ENCODE data around the gene CYP4F22.

The CYP4F22 gene

DNA sequence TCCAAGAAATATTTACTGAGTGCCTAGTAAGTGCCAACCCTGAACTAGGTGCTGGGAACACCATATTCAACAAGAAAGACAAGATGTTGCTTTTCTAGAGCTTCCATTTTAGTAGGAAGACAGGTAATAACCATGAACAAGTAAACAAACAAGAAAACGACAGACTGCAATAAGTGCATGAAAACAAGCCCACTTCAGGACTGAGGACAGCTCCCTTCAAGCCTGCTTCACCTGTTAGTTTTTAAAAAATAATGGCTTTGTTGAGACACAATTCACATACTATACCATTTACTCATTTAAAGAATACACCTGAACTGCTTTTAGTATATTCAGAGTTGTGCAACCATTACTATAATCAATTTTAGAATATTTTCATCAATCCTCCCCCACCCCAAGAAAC lies 30.4 kb downstream of the CYP4F22 start:
- no peak for DNase-seq

DNA sequence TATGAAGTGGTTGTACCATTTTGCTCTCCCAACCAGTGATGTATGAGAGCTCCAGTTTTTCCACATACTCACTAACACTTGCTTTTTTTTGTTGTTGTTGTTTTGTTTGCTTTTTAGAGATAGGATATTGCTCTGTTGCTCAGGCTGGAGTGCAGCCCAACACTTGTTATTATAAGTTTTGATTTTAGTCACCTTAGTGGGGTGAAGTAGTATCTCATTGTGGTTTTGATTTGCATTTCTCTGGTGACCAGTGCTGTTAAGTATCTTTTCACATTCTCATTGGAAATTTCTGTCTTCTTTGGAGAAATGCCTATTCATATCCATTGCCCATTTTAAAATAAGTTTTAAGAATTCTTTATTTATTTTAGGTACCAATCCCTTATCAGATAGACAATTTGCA lies 31.3 kb downstream of the CYP4F22 start:
- DNase-seq: no peak

DNA sequence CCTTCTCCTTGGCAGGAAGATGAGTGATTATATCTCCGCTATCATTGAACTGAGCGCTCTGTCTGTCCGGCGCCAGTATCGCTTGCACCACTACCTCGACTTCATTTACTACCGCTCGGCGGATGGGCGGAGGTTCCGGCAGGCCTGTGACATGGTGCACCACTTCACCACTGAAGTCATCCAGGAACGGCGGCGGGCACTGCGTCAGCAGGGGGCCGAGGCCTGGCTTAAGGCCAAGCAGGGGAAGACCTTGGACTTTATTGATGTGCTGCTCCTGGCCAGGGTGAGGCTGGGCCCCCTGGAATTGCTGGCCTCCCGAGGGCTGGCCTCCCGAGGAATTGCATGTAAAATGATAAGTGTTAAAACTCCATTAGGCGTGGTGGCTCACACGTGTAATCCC lies 32.1 kb downstream of the CYP4F22 start:
- DNase-seq: no peak

DNA sequence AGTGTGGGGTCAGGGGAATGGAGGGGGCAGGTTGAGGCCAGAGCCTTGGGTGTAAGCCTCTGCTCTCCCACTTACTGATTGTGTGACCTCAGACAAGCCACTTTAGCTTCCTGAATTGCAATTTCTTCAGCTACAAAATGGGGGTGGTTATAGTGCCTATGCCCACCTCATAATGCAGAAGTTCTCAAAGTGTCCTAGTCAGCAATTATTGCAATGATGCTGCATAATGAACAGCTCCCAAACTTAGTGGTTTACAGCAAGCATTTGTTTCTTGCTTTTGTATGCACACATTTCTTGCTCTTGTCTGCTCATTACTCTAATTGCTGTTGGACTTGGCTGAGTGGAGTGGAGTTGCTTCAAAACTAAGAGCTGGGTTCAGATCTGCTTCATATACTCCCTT lies 36.0 kb downstream of the CYP4F22 start:
- DNase-seq: no peak

DNA sequence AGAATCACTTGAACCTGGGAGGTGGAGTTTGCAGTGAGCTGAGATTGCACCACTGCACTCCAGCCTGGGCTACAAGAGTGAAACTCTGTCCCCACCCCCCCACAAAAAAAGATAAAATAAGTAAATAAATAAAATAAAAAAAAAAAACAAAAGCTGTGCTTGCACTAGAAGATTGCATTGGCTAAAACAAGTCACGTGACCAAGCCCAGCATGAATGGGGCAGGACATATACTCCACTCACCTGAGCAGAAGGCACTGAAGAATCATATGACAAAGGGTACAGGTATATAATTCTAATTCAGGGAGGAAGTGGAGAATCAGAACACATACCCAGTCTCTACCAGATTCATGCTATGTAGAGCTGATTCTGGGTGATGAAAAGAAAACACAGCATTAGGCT lies 36.6 kb downstream of the CYP4F22 start:
- no peak for DNase-seq

DNA sequence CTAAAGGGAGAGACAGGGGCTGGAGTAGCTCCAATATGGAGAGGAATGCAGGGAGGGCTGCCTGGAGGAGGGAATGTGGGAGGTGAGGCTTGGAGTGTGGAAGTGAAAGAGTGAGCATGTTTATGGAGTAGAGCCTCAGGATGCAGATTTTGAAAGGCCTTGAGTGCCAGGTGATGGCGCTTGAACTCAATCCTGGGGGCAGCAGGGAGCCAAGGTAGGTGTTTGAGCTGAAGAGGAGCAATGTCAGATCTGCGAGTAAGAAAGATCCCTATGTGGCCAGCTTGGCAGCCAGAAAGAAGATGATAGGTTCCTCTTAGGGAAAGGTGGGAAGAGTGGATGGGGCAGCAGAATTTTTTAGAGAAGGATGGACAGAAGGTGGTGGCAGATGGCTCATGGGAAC lies 40.3 kb downstream of the CYP4F22 start:
- no peak for DNase-seq

DNA sequence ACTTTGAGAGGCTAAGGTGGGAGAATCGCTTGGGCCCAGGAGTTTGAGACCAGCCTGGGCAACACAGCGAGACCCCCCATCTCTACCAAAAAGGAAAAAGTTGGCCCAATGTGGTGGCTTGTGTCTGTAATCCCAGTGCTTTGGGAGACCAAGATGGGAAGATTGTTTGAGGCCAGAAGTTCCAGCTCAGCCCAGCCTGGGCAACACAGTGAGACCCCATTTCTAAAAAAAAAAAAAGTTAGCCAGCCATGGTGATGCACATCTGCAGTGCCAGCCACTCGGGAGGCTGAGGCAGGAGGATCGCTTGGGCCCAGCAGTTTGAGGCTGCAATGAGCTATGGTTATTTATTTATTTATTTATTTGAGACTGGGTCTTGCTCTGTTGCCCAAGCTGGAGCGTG lies 41.3 kb downstream of the CYP4F22 start:
- no peak for DNase-seq

DNA sequence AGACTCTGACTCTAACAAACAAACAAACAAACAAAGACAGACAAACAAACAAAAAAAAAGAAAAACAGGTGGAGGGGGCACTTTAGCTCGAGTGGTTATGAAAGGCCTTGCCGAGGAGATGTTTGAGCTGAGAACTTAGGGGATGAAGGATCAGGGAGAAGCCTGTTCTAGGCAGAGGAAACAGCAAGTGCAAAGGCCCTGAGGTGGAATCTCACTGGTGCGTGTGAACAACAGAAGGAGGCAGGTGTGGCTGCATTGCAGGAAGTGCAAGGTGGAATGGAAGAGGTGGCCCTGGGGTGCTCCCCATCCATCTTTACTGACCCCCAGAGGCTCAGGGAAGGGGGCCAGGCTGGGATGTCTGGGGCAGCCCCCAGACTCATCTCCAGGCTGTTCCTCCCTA lies 41.9 kb downstream of the CYP4F22 start:
- DNase-seq: no peak

DNA sequence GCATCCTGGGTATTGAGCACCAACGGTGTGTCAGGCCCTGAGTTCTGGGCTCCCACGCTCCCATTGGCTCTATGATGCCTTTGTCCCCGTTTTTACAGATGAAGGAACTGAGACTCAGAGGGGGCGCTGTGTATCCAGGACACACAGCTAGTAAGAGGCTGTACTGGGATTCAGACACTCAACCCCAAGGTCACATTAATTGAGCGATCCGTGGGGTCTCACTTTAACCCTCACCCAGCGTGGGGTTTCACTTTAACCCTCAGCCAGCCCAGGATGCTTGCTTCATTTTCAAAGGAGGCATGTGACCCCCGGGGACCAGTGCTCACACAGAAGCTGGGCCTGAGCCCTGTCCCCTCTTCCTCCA lies 42.6 kb downstream of the CYP4F22 start:
- no peak for DNase-seq

DNA sequence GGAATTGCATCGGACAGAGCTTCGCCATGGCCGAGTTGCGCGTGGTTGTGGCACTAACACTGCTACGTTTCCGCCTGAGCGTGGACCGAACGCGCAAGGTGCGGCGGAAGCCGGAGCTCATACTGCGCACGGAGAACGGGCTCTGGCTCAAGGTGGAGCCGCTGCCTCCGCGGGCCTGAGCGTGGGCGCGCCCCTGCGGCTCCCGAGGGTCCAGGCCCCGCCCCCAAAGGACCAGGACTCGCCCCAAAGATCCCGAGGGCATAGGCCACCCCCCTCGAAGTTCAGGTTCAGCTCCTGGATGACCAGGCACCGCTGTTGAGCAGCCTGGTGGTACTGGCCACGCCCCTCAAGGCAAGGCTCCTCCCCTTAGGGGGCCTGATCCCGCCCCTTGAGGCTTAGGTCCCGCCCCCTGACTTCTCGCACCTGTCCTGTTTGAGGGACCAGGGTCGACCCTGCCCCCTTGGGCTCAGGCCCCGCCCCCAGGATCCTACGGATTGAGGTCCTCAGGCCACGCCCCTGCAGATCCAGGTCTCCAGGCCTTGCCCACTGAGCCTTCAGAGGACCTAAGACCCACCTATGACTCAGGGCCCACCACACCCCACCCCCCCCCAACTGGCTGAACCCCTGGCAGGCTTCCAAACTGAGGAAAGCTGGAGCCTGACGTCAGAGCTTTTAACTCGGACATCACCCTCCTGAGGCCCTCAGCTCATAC lies 43.1 kb downstream of the CYP4F22 start:
- no peak for DNase-seq

DNA sequence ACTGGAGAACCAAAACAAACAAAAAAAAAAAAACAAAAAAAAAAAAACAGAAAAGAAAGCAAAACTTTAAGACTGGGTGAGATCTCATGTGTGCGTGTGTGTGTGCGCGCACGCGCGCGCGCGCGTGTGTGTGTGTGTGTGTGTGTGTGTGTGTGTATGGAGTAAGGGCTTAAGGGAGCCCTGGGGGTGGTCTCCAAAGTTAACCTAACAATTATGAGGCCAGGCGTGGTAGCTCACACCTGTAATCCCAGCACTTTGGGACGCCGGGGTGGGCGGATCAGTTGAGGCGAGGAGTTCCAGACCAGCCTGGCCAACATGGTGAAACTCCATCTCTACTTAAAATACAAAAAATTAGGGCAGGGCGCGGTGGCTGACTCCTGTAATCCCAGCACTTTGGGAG lies 46.7 kb downstream of the CYP4F22 start:
- DNase-seq: no peak

DNA sequence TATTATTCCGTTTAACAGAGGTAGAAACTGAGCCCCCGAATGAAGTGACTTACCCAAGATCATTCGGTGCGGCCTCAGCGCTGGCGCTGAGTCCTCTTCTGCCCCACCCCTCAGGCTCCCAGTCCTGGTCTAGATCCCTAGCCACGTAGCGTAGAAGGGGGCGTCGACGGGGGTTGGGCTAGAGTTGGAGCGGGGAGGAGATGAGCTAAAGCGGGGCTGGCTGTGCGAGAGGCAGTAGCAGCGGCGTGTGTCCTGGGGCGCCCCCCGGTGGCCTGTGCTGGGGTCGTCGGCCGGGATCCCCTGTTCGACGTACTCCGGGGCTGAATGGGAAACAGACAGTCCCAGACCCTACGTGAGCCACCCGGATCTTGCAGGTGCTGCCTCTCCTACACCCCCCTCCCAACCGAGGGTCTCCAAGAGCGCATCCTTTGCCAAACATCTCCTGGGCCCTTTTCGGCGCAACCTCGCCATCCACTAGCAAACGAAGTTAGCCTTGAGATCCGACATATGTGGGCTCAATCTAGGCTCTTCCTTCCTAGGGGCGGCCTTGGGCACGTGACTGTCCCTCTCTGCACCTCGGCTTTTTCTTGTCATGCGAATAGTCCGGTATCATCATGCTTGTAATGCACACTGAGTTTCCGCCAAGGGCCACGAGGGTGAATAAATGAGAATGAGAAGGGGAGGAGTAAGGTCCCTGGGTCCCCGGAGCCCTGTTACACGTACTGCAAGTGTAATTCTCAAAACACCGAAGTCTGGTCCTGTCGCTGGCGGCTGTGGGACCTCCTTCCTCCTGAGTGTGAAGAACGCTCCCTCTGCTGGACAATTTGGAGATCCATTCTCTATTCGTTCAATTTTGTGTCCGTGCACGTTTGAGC lies 47.7 kb downstream of the CYP4F22 start:
- DNase-seq: peak; percentile 65

DNA sequence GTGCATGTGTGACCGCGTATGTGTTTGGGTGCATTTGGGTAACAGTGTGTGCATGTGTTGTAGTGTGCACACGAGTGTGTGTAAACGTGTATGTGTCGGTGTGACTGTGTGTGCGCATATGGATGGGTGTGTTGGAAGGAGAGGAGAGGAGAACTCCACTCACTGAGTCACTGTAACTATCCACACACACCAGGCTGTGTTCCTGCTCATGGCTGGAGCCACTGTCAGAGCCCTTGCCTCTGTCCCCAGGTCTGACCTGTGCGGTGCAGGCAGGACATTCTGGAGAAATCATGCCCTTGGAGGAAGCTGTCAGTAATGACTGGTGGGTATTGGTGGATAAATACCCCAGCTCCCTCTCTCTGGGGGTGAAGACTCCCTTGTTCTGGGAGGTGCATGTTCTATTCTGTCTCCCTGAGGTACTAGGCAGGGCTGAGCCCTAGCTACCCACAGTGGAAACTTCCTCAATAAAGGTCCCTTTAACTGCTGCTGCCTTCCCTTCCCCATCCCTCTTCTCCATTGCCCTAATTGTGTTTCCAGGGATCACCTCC lies 48.4 kb downstream of the CYP4F22 start:
- DNase-seq: no peak

DNA sequence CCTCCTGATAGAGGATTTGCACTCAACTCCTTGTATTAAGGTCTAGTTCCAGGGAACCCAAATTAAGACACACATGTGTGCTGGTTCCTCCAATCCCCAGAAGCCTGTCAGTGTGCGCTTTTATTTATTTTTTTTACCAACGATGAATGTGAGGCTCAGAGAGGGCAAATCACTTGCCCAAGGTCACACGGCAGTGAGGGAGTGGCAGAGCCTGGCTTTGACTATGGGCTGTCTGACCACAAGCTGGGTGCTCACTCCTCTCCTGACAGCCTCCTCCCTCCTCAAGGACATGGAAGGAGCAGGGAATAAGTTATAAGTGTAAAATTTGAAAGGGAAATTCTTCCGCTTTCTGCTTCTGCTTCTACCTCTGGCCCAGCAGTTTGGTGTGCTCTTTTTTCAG lies 48.9 kb downstream of the CYP4F22 start:
- no peak for DNase-seq

DNA sequence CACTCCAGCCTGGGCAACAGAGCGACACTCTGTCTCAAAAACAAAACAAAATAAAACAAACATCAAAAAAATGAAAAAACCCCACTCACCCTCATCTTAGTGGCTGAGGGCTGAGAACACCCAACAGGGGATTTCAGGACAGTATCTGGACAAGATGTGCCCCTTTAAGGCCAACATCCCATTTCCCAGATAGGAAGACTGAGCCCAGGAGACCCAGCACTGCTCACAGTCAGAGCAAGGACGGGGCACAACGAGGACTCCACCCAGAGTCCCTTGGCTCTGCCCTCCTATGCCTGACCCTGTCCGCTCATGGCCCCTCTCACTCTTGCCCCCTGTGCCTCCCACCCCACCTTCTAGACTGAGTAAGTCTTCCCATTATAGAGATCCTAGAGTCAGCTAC lies 53.8 kb downstream of the CYP4F22 start:
- no peak for DNase-seq

DNA sequence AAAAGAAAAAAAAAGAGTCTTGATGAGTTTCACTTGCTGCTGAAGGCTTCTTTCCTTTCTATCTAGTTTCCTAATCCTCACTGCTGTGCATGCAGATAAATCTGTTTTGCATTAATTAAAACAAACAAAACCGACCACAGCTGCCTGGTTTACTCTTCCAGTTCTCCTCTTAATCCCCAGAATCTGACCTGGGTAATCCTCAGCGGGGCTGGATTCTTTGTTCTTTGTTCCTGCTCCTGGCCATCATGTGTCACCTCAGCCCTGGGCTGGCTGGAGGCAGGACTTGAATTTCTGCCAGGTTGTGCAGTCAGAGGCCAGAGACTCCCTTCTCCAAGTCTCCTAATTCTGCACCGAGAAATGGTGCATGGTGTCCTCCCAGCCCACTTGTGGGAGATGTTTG lies 54.5 kb downstream of the CYP4F22 start:
- no peak for DNase-seq

DNA sequence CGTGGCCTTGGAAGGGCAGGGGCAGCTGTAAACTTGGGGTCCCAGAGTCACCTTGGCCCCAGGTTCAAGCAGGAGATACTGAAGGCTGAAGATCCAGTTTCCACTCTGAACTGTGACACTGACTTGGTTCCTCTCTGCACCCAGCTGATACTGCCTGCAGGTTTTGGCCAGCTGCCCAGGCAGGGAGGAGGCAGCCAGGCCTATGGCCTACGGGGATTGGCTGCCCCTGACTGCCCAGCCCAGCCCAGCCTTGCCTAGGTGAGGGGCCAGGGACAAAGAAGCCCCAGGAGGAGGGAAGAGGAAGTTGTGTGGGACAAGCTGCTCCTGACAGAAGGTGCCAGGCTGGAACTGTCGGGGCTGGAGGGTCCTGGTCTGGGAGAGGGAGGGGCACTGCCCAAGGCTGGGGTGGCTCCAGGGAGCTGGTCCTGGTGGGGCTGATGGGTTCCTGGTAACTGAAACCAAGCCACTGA lies 55.0 kb downstream of the CYP4F22 start:
- peak; percentile 18 for DNase-seq

DNA sequence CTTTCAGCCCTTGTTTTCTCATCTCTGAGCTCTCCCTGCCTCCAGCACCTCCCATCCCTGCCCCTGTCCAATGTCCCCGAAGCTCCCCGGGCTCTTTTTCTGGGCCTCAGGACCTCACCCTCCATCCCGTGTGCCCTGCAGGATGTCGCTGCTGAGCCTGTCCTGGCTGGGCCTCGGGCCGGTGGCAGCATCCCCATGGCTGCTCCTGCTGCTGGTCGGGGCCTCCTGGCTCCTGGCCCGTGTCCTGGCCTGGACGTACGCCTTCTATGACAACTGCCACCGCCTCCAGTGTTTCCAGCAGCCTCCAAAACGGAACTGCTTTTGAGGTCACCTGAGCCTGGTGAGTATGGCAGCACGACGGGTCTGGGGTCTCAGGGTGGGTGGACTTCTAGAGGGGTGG lies 55.6 kb downstream of the CYP4F22 start:
- no peak for DNase-seq

DNA sequence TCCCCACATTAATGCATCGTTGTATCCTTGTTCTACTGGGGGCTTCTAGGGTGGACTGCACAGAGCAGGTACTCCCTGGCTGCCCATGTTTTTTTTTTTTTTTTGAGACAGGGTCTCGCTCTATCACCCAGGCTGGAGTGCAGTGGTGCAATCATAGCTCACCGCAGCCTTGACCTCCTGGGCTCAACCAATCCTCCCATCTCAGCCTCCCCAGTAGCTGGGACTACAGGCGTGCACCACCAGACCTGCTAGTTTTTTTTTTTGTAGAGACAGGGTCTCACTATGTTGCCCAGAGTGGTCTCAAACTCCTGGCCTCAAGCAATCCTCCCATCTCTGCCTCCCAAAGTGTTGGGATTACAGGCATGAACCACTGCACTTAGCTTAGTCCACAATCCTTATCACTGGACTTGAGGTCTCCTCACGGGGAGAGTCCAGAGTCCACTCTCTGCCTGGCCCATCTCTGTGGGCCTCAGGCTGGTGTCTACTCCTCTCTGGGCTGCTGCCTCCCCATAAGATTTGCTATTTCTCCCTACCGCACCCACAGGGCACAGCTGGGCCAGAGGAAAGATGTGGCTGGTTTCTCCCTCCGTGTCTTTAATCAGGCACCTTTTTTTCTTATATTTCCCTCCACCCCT lies 56.3 kb downstream of the CYP4F22 start:
- no peak for DNase-seq

DNA sequence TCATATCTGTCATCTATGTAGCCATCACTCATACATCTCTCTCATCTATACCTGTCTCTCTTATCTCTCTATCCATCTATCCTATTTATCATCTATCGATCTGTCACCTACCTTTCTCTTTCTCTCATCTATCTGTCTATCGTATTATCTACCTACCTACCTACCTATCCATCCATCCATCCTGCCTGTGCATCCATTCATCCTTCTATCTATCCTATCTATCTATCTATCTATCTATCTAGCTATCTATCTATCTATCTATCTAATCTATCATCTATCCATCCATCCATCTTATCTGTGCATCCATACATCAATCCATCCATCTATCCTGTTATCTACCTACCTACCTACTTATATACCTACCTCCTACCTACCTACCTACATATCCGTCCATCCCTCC lies 62.1 kb downstream of the CYP4F22 start:
- no peak for DNase-seq

DNA sequence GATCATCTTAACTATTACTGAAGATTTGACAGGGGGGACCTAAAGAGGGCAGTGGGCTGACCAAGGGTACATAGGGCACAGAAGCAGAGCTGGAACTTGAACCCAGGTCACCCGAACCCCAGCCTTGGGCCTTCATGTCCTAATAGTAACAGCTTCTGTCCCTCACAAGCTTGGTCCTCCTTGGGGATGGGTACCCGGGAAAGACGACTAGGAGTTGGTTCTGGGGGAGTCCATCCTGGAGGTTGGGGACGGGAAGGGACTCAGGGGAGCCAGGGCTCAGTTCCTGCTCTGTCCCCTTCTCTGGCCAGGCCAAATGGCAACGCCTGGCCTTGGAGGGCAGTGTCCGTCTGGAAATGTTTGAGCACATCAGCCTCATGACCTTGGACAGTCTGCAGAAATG lies 67.1 kb downstream of the CYP4F22 start:
- no peak for DNase-seq

DNA sequence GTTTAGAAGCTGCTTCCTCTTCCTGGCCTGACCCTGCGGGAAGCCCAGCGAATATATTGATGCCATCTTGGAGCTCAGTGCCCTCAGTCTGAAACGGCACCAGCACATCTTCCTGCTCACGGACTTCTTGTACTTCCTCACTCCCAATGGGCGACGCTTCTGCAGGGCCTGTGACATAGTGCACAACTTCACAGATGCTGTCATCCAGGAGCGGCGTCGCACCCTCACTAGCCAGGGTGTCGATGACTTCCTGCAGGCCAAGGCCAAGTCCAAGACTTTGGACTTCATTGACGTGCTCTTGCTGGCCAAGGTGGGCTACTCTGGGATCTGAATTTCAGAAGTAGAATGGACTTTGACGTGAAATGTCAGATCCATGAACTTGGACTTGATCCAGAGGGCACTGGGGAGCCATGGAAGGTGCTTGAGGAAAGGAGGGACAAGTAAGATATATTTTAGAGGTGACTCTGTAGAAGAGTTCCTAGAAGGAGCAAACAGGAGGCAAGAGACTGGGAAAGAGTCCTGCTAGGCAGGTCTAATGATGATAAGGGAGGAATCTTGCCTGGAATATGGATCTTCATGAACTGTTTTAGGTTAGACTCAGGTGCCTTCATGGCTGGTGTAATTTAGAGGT lies 68.3 kb downstream of the CYP4F22 start:
- no peak for DNase-seq

DNA sequence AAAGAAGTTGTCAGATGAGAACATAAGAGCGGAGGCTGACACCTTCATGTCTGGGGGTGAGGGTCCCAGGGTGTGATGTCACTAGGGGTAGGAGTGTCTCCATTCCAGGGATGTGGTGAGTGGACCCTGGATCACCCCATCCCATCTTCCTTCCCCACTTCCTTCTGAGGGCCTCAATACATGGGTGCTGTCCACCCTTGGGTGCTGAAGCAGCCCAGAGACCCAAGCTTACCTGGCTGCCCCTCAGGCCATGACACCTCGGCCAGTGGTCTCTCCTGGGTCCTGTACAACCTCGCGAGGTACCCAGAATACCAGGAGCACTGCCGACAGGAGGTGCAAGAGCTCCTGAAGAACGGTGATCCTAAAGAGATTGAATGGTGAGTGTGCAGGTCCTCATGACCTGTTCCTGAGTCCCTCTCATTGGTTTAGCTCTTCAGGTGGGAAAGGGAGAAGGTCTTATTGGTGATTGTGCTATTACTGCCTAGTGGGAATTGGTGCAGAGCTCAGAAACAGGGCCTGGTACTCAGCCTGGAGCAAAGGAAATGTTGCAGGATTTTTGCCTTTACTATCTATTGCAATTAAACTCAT lies 69.0 kb downstream of the CYP4F22 start:
- DNase-seq: no peak

Data from NCI-H2107 (cell line).